Stomach smooth muscle (tissue), 2 donors: ENCODE data around the gene CD2AP.

Experiments
- H3K27ac ChIP-seq: one replicate; pipeline ENCODE4 v1.7.0; 2013; ENCODE audit warnings: mild to moderate bottlenecking, low read length, inconsistent platforms
- H3K27me3 ChIP-seq, 2 donors: one replicate each; pipeline ENCODE4 v1.7.0; 2013; ENCODE audit warnings: low read length in 2 of 2; ENCODE audit not compliant: insufficient read depth in 2 of 2, control insufficient read depth in 1 of 2
- H3K36me3 ChIP-seq, 2 donors: one replicate each; pipeline ENCODE4 v1.7.0; 2013; ENCODE audit warnings: low read length in 2 of 2; ENCODE audit not compliant: control insufficient read depth in 2 of 2, insufficient read depth in 2 of 2
- H3K4me1 ChIP-seq: one replicate; pipeline ENCODE4 v1.7.0; 2013; ENCODE audit warnings: low read length; ENCODE audit not compliant: control insufficient read depth, insufficient read depth
- H3K4me3 ChIP-seq, 2 donors: one replicate each; pipeline ENCODE4 v1.7.0; 2013; ENCODE audit warnings: low read length in 2 of 2
- H3K9ac ChIP-seq, 2 donors: one replicate each; pipeline ENCODE4 v1.7.0; 2013; ENCODE audit warnings: low read length in 2 of 2, mild to moderate bottlenecking in 1 of 2
- H3K9me3 ChIP-seq, 2 donors: one replicate each; pipeline ENCODE4 v1.7.0; 2013; ENCODE audit warnings: low read length in 2 of 2; ENCODE audit not compliant: control insufficient read depth in 2 of 2
- donor health status: healthy.
- donor health status: Pancreatic carcinoma.

Gene CD2AP

GRCh38 chr6:47567586-47567985 lies 90.0 kb downstream of the CD2AP start:
- no peaks in the 10 kb centered on the region for H3K9me3 ChIP-seq
- H3K4me1 ChIP-seq = no peaks in the 10 kb centered on the region
- no peaks in the 10 kb centered on the region for H3K36me3 ChIP-seq
- no peak overlapping the region for H3K4me3 ChIP-seq
- H3K27me3 ChIP-seq = no peaks in the 10 kb centered on the region
- H3K9ac ChIP-seq = no peak overlapping the region
- no peak overlapping the region for H3K27ac ChIP-seq

- no peak overlapping the region for H3K4me3 ChIP-seq
- no peak overlapping the region for H3K9ac ChIP-seq
- no peaks in the 10 kb centered on the region for H3K9me3 ChIP-seq
- no peaks in the 10 kb centered on the region for H3K27me3 ChIP-seq
- no peaks in the 10 kb centered on the region for H3K36me3 ChIP-seq
- H3K27ac ChIP-seq = no peak overlapping the region
- H3K4me1 ChIP-seq = no peaks in the 10 kb centered on the region
Observed at GRCh38 chr6:47571488-47571887, 93.9 kb downstream of the CD2AP start.

GRCh38 chr6:47573109-47573508 lies 95.5 kb downstream of the CD2AP start:
- no peaks in the 10 kb centered on the region for H3K4me1 ChIP-seq
- no peaks in the 10 kb centered on the region for H3K9me3 ChIP-seq
- H3K36me3 ChIP-seq = peaks cover 0 to 1% of the 10 kb centered on the region in 2 donors
- H3K27ac ChIP-seq = no peak overlapping the region
- H3K4me3 ChIP-seq = no peak overlapping the region
- H3K27me3 ChIP-seq = no peaks in the 10 kb centered on the region
- no peak overlapping the region for H3K9ac ChIP-seq

GRCh38 chr6:47574789-47575188 lies 97.2 kb downstream of the CD2AP start:
- no peak overlapping the region for H3K27ac ChIP-seq

GRCh38 chr6:47579040-47579439 lies 101.5 kb downstream of the CD2AP start:
- Histone ChIP-seq H3K27me3 (no peaks in the 10 kb centered on the region), H3K4me1 (no peaks in the 10 kb centered on the region), H3K9me3 (no peaks in the 10 kb centered on the region), H3K4me3 (no peak overlapping the region), H3K27ac (no peak overlapping the region), H3K36me3 (peaks cover 4 to 9% of the 10 kb centered on the region in 2 donors), H3K9ac (no peak overlapping the region)

More at GRCh38 chr6:47574789-47575188, 97.2 kb downstream of the CD2AP start:
- no peaks in the 10 kb centered on the region for H3K4me1 ChIP-seq
- H3K9me3 ChIP-seq = no peaks in the 10 kb centered on the region
- peaks cover 2 to 7% of the 10 kb centered on the region in 2 donors for H3K36me3 ChIP-seq
- H3K4me3 ChIP-seq = no peak overlapping the region
- no peaks in the 10 kb centered on the region for H3K27me3 ChIP-seq
- H3K9ac ChIP-seq = no peak overlapping the region

- Histone ChIP-seq H3K27me3 (no peaks in the 10 kb centered on the region), H3K4me1 (no peaks in the 10 kb centered on the region), H3K36me3 (peaks cover 4 to 9% of the 10 kb centered on the region in 2 donors), H3K9ac (no peak overlapping the region), H3K9me3 (no peaks in the 10 kb centered on the region), H3K27ac (no peak overlapping the region), H3K4me3 (no peak overlapping the region)
Observed at GRCh38 chr6:47581591-47581990, 104.0 kb downstream of the CD2AP start.

- no peak overlapping the region for H3K9ac ChIP-seq
- no peak overlapping the region for H3K4me3 ChIP-seq
- no peak overlapping the region for H3K27ac ChIP-seq
- H3K36me3 ChIP-seq = peaks cover 0 to 6% of the 10 kb centered on the region in 2 donors
- H3K9me3 ChIP-seq = no peaks in the 10 kb centered on the region
- H3K27me3 ChIP-seq = no peaks in the 10 kb centered on the region
- no peaks in the 10 kb centered on the region for H3K4me1 ChIP-seq
Observed at GRCh38 chr6:47587493-47587892, 109.9 kb downstream of the CD2AP start.

- Histone ChIP-seq H3K36me3 (peaks cover 9 to 13% of the 10 kb centered on the region in 2 donors), H3K27me3 (no peaks in the 10 kb centered on the region), H3K9me3 (no peaks in the 10 kb centered on the region), H3K9ac (no peak overlapping the region), H3K4me3 (no peak overlapping the region), H3K4me1 (no peaks in the 10 kb centered on the region), H3K27ac (no peak overlapping the region)
Observed at GRCh38 chr6:47592131-47592840, 114.7 kb downstream of the CD2AP start.

- no peaks in the 10 kb centered on the region for H3K4me1 ChIP-seq
- no peak overlapping the region for H3K4me3 ChIP-seq
- H3K36me3 ChIP-seq = peaks cover 11 to 18% of the 10 kb centered on the region in 2 donors
- H3K9me3 ChIP-seq = no peaks in the 10 kb centered on the region
- no peaks in the 10 kb centered on the region for H3K27me3 ChIP-seq
- no peak overlapping the region for H3K9ac ChIP-seq
- no peak overlapping the region for H3K27ac ChIP-seq
Observed at GRCh38 chr6:47593979-47594378, 116.4 kb downstream of the CD2AP start.

- H3K27me3 ChIP-seq = no peaks in the 10 kb centered on the region
Observed at GRCh38 chr6:47595785-47596184, 118.2 kb downstream of the CD2AP start.

GRCh38 chr6:47598367-47598766 lies 120.8 kb downstream of the CD2AP start:
- Histone ChIP-seq H3K4me3 (no peak overlapping the region), H3K9ac (no peak overlapping the region), H3K27me3 (no peaks in the 10 kb centered on the region), H3K27ac (no peak overlapping the region), H3K36me3 (peaks cover 11 to 17% of the 10 kb centered on the region in 2 donors), H3K4me1 (no peaks in the 10 kb centered on the region), H3K9me3 (no peaks in the 10 kb centered on the region)

More at GRCh38 chr6:47595785-47596184, 118.2 kb downstream of the CD2AP start:
- Histone ChIP-seq H3K4me1 (no peaks in the 10 kb centered on the region), H3K9ac (no peak overlapping the region), H3K9me3 (no peaks in the 10 kb centered on the region), H3K4me3 (no peak overlapping the region), H3K36me3 (peaks cover 11 to 17% of the 10 kb centered on the region in 2 donors), H3K27ac (no peak overlapping the region)
